Measurements from ENCODE around the gene C18orf54.

The C18orf54 gene

DNA sequence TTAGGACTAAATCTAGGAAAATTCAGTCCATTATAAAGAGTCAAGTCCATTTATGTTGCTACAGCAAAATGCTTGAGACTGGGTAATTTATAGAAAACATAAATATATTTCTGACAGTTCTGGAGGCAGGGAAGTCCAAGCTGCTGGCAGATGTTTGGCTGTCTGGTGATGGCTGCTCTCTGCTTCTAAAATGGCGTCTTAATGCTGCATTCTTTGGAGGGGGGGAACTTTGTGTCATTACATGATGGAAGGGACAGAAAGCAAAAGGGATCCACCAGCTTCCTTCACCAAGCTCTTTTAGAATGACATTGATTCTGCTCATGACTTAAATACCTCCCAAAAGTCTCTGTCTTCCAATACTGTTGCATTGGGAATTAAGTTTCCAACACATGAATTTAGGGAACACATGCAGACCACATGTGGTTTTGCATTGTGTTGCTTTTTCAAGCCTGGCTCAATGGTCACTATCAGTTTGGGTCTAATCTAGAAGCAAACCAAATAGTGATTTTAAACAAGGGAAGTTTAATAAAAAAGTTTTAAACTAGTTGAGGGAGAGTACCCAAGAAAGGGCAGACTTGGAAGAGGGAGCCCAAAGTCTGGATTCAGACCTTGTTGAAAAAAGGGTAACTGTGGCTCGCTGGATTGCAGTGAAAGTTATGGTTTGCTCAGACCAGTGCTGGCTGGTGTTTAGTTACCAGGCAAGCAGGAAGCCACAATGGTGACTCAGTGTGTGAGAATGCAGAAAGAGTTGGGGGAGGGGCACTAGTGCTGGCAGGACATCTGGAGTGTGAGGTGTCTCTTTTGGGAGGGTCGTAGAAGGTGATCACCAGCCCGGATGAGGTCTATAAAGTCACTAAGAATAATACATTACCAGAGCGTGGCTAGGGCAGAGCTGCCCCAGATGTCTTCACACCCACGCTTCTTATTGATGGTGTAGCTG, 30.8 kb downstream of the C18orf54 start:
- Histone ChIP-seq H3K4me3 (ENCODE audit: low read length) (no peak overlapping the region), H3K27ac (ENCODE audit: low read length) (peak overlapping the region; percentile 5)

DNA sequence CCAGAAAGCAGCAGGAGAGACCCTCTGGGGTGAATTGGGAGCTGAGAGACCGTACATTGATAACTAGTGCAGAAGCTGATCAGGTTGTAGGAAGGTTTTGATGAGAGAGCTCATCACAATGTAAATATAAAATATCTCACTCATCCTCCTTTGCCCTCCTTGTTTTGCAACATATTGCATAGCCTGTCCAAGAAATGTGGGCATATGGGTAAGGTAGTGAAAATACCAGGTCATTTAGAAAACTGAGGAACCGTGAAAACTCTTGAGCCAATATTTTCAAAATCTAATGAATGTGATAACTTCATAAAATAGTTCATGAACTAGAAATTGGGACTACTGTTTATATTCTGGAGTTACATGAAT, 31.4 kb downstream of the C18orf54 start:
- H3K27me3 ChIP-seq (ENCODE audit: control insufficient read depth, insufficient read depth, low read length), result no peaks in the 10 kb centered on the region
- H3K4me3 ChIP-seq (ENCODE audit: low read length), result no peak overlapping the region
- H3K36me3 ChIP-seq (ENCODE audit: control insufficient read depth, low read depth, low read length), result no peaks in the 10 kb centered on the region
- peaks cover 18% of the 10 kb centered on the region for H3K4me1 ChIP-seq (ENCODE audit: control insufficient read depth, low read depth, low read length)
- no peak overlapping the region for H3K9ac ChIP-seq (ENCODE audit: low read length)
- no peaks in the 10 kb centered on the region for H3K9me3 ChIP-seq (ENCODE audit: control insufficient read depth, low read depth, low read length)
- H3K27ac ChIP-seq (ENCODE audit: low read length), result no peak overlapping the region

More for the DNA sequence above, 30.8 kb downstream of the C18orf54 start:
- peak overlapping the region; percentile 24 for H3K9ac ChIP-seq (ENCODE audit: low read length)
- no peaks in the 10 kb centered on the region for H3K36me3 ChIP-seq (ENCODE audit: control insufficient read depth, low read depth, low read length)
- H3K27me3 ChIP-seq (ENCODE audit: control insufficient read depth, insufficient read depth, low read length), result no peaks in the 10 kb centered on the region
- peaks cover 18% of the 10 kb centered on the region for H3K4me1 ChIP-seq (ENCODE audit: control insufficient read depth, low read depth, low read length)
- no peaks in the 10 kb centered on the region for H3K9me3 ChIP-seq (ENCODE audit: control insufficient read depth, low read depth, low read length)

DNA sequence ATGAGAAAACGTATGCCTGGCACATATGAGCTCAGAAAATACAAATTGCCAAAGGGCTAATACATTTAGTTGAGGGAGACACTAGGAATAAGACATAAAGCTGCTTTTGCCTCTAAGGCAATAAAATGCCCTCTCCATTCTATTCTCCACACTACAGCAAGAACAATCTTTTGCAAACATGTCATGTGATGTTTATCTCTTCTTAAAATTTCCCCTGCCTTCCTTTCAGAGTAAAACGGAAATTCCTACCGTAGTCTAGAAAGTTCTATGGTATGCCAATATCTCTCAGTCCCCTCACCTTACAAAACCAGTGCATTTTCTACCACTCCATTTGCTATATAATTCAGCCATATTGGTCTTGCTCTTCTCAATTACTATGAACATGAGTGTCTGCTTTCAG, 33.1 kb downstream of the C18orf54 start:
- Histone ChIP-seq H3K27ac (ENCODE audit: low read length) (no peak overlapping the region), H3K36me3 (ENCODE audit: control insufficient read depth, low read depth, low read length) (no peaks in the 10 kb centered on the region), H3K4me1 (ENCODE audit: control insufficient read depth, low read depth, low read length) (peaks cover 17% of the 10 kb centered on the region), H3K9ac (ENCODE audit: low read length) (no peak overlapping the region), H3K4me3 (ENCODE audit: low read length) (no peak overlapping the region), H3K9me3 (ENCODE audit: control insufficient read depth, low read depth, low read length) (no peaks in the 10 kb centered on the region), H3K27me3 (ENCODE audit: control insufficient read depth, insufficient read depth, low read length) (no peaks in the 10 kb centered on the region)

DNA sequence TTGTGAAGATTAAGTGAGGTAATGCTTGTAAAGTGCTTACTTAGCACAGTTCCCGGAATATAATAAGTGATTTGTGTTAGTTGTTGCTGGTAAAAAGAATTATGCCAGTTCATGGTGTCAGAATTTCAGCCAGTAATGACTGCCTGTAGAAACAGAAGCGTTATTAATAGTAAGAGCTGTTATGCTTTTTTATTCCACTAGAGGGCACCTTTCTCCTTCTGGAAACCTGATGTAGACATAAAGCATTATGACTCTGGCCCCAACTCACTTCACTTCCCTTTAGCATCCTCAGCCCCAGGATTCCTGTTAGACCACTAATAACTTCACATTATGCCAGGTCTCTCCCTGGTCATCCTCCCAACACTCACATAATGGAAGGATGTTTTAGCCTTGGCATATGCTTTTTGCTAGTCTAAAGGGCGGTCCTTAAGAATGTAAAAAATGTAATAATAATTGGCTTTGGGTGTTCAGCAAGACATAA, 34.9 kb downstream of the C18orf54 start:
- no peaks in the 10 kb centered on the region for H3K27me3 ChIP-seq (ENCODE audit: control insufficient read depth, insufficient read depth, low read length)
- no peak overlapping the region for H3K9ac ChIP-seq (ENCODE audit: low read length)
- H3K27ac ChIP-seq (ENCODE audit: low read length), result no peak overlapping the region
- H3K9me3 ChIP-seq (ENCODE audit: control insufficient read depth, low read depth, low read length), result no peaks in the 10 kb centered on the region
- H3K4me1 ChIP-seq (ENCODE audit: control insufficient read depth, low read depth, low read length), result peaks cover 12% of the 10 kb centered on the region
- H3K4me3 ChIP-seq (ENCODE audit: low read length), result no peak overlapping the region
- H3K36me3 ChIP-seq (ENCODE audit: control insufficient read depth, low read depth, low read length), result no peaks in the 10 kb centered on the region

DNA sequence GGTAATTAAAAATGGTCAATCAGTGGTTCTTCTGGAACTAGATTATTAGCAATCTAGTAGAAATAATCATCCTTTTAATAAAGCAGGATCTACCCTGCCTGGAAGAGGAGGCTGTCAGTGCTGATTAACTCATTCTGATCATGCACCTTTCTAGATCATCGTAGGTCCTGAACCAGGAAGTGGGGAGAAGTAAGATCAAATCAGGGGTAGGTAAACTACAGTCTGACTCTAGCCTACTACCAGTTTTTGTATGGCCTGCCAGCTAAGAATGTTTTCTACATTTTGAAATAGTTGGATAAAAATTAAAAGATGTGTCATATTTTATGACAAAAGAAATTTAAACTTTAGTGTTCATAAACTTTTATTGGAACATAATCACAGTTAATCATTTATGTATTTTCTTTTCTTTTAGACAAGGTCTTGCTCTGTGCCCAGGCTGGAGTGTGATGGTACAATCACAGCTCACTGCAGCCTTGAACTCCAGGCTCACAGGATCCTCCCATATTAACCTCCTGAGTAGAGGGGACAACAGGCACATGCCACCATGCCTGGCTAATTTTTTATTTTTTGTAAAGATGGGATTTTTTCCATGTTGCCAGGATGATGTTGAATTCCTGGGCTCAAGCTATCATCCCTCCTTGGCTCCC, 36.1 kb downstream of the C18orf54 start:
- peaks cover 6% of the 10 kb centered on the region for H3K4me1 ChIP-seq (ENCODE audit: control insufficient read depth, low read depth, low read length)
- no peaks in the 10 kb centered on the region for H3K36me3 ChIP-seq (ENCODE audit: control insufficient read depth, low read depth, low read length)
- no peak overlapping the region for H3K4me3 ChIP-seq (ENCODE audit: low read length)
- no peaks in the 10 kb centered on the region for H3K9me3 ChIP-seq (ENCODE audit: control insufficient read depth, low read depth, low read length)
- H3K27ac ChIP-seq (ENCODE audit: low read length), result no peak overlapping the region
- H3K9ac ChIP-seq (ENCODE audit: low read length), result no peak overlapping the region
- H3K27me3 ChIP-seq (ENCODE audit: control insufficient read depth, insufficient read depth, low read length), result no peaks in the 10 kb centered on the region

DNA sequence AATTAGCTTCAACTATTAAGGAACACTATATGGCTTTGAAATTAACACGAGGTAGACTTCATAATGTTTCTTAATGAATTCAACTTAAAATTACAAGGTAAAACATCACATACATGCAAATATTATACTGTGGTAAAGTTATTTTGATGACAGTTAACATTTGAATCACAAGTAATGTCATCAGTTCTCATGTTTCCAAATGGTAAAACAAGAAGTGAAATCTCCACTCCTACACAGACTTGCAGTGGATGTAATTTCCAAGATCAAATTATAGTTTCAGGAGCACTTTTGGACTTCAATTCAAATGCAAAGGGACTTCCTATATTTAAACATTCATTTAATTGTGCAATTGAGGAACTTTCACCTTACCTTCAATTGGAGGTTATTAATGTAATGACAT, 39.1 kb downstream of the C18orf54 start:
- H3K27ac ChIP-seq (ENCODE audit: low read length), result no peak overlapping the region
- H3K4me1 ChIP-seq (ENCODE audit: control insufficient read depth, low read depth, low read length), result no peaks in the 10 kb centered on the region
- no peaks in the 10 kb centered on the region for H3K9me3 ChIP-seq (ENCODE audit: control insufficient read depth, low read depth, low read length)
- no peak overlapping the region for H3K9ac ChIP-seq (ENCODE audit: low read length)
- no peaks in the 10 kb centered on the region for H3K36me3 ChIP-seq (ENCODE audit: control insufficient read depth, low read depth, low read length)
- no peaks in the 10 kb centered on the region for H3K27me3 ChIP-seq (ENCODE audit: control insufficient read depth, insufficient read depth, low read length)
- no peak overlapping the region for H3K4me3 ChIP-seq (ENCODE audit: low read length)

DNA sequence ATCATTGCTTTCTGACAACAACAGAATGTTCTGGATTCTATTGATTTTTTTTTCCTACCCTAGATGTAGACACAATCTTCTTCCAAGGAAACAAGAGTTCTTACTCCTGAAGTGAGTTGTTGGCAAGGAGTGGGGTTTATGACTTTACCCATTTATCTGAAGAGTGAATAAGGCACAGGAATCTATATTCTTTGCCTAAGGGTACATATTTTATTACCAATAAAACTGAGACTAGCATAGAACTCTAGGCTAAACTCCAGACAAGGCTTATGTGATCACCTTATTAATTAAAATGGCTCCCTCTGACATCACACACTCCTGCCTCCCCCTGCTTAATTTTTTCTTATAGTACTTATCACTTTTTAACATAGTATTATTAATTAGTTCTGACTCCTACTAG, 47.6 kb downstream of the C18orf54 start:
- Histone ChIP-seq H3K9ac (ENCODE audit: low read length) (no peak overlapping the region), H3K4me1 (ENCODE audit: control insufficient read depth, low read depth, low read length) (no peaks in the 10 kb centered on the region), H3K36me3 (ENCODE audit: control insufficient read depth, low read depth, low read length) (no peaks in the 10 kb centered on the region), H3K27me3 (ENCODE audit: control insufficient read depth, insufficient read depth, low read length) (no peaks in the 10 kb centered on the region), H3K27ac (ENCODE audit: low read length) (no peak overlapping the region), H3K4me3 (ENCODE audit: low read length) (no peak overlapping the region), H3K9me3 (ENCODE audit: control insufficient read depth, low read depth, low read length) (no peaks in the 10 kb centered on the region)

DNA sequence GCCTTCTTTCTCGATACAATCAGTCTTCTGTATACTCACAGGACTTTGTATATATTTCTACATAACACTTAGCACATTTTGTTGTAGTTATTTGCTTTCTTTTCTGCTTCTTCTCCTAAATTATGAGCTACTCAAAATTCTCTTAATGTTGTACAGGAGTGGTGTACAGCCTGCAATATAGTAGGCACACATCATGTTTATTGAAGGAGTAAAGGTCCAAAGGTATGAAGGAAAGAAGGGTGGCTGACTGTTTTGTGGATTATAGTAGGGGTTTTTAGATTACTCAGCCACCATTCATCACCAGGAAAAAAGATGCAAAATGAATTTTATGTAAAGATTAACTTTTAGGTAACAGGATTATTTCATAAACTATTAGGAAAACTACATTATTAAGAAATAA, 54.1 kb downstream of the C18orf54 start:
- Histone ChIP-seq H3K4me1 (ENCODE audit: control insufficient read depth, low read depth, low read length) (no peaks in the 10 kb centered on the region), H3K9ac (ENCODE audit: low read length) (no peak overlapping the region), H3K27ac (ENCODE audit: low read length) (no peak overlapping the region), H3K36me3 (ENCODE audit: control insufficient read depth, low read depth, low read length) (no peaks in the 10 kb centered on the region), H3K9me3 (ENCODE audit: control insufficient read depth, low read depth, low read length) (no peaks in the 10 kb centered on the region), H3K4me3 (ENCODE audit: low read length) (no peak overlapping the region), H3K27me3 (ENCODE audit: control insufficient read depth, insufficient read depth, low read length) (no peaks in the 10 kb centered on the region)

DNA sequence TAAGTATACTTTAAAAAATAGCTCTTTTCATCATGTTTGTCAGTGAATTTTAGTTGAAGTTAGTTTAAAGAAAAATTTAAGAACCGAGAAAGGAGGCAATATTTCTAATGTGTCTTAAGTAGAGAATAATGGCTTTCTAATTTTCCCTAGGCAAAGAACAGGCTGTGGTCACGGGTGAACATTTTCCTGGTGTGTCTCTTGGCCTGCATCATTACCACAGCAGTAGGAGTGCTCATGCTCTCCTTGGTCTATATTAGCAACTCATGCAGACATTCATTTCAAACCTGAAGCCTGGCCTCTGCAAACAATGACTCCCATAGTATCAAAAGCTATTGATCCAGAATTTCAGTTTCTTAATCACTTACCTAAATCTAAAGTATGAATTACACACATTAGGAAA, 57.4 kb downstream of the C18orf54 start:
- Histone ChIP-seq H3K27ac (ENCODE audit: low read length) (no peak overlapping the region), H3K9me3 (ENCODE audit: control insufficient read depth, low read depth, low read length) (no peaks in the 10 kb centered on the region), H3K4me1 (ENCODE audit: control insufficient read depth, low read depth, low read length) (no peaks in the 10 kb centered on the region), H3K36me3 (ENCODE audit: control insufficient read depth, low read depth, low read length) (no peaks in the 10 kb centered on the region), H3K27me3 (ENCODE audit: control insufficient read depth, insufficient read depth, low read length) (no peaks in the 10 kb centered on the region), H3K9ac (ENCODE audit: low read length) (no peak overlapping the region), H3K4me3 (ENCODE audit: low read length) (no peak overlapping the region)

DNA sequence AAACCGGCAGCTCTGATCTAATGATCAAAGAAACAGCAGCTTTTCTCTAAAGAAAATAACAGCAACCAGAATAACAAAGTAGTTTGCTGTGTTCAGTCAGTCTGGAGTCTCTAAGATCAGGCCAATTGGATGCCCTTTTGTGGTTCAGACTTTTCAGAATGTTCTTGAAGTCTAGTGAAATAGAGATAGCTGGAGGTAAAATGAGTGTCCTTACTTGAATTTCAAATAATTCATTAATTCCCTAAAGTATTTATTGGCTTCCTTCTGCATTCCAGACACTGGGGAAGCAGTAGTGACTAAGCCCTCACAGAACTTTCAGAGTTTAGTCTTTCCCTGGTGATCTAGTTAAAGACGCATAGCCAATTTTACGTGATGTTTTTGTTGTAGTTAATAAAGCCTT, 58.7 kb downstream of the C18orf54 start:
- no peak overlapping the region for H3K4me3 ChIP-seq (ENCODE audit: low read length)
- H3K27ac ChIP-seq (ENCODE audit: low read length), result no peak overlapping the region
- no peaks in the 10 kb centered on the region for H3K4me1 ChIP-seq (ENCODE audit: control insufficient read depth, low read depth, low read length)
- H3K9ac ChIP-seq (ENCODE audit: low read length), result no peak overlapping the region
- H3K9me3 ChIP-seq (ENCODE audit: control insufficient read depth, low read depth, low read length), result no peaks in the 10 kb centered on the region
- no peaks in the 10 kb centered on the region for H3K36me3 ChIP-seq (ENCODE audit: control insufficient read depth, low read depth, low read length)
- H3K27me3 ChIP-seq (ENCODE audit: control insufficient read depth, insufficient read depth, low read length), result no peaks in the 10 kb centered on the region

DNA sequence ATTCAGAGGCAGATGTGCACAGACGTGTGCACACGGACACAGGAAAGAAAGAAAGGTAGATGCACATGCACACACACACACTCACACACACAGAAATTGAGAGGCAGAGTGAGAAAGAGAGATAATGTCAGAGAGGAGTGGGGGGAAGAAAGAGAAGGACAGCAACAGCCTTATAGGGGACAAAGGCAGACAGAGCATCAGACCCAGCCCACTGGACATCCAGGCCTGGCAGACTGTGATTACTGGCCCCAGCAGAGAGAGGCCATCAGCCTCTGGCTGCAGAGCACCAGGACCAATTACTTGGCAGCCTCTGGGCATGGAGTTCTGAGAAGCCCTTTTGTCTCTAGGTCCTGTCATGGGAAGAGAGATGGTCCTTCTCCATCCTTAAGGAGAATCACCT, 66.1 kb downstream of the C18orf54 start:
- Histone ChIP-seq H3K9ac (ENCODE audit: low read length) (no peak overlapping the region), H3K4me1 (ENCODE audit: control insufficient read depth, low read depth, low read length) (no peaks in the 10 kb centered on the region), H3K27me3 (ENCODE audit: control insufficient read depth, insufficient read depth, low read length) (no peaks in the 10 kb centered on the region), H3K27ac (ENCODE audit: low read length) (no peak overlapping the region), H3K4me3 (ENCODE audit: low read length) (no peak overlapping the region), H3K36me3 (ENCODE audit: control insufficient read depth, low read depth, low read length) (no peaks in the 10 kb centered on the region), H3K9me3 (ENCODE audit: control insufficient read depth, low read depth, low read length) (no peaks in the 10 kb centered on the region)
